GM21515 (cell line): Measurements from ENCODE around the gene ST6GALNAC6.
"Not testable (repeated sequence)": the region's sequence is repeated elsewhere in the genome, so short reads cannot be mapped to it uniquely, and the experiment has no call there.

Experiments used
- ATAC-seq: cut with Tn5 transposase; IDR thresholded peaks from one replicate; pipeline ENCODE4 v1.9.1; 2021; ENCODE audit not compliant: unreplicated experiment

ST6GALNAC6 gene

DNA sequence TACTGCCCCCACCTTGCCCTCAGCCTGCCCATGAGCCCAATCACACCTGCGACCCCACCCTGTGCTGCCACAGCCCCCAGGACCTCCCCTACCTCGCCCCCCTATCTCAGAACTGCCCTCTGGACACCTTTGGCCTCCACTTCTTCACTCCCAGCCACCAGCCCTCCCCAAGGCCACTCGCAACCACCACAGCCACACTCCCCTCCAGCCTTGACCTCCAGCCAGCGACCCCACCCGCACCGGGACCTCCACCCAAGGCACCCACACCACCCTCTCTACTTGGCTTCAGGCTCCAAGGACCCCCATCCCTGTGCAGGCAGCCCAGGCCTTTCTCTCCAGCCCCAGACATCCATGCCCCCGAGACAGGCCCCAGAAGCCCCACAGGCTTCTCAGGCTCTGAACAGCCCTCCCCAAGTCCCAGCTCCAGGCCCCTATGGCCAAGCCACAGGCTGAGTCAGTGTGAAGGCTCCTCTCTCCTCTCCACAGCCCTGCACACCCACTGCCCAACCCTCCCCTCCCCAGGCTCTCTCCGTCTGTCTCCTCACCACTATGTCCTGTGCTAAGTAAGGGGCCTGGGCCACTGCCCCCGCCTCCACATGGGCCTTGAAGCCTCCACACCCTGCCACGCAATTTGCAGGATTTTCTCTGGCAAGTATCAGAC is 24.0 kb downstream of the ST6GALNAC6 start:
- no peak for ATAC-seq

DNA sequence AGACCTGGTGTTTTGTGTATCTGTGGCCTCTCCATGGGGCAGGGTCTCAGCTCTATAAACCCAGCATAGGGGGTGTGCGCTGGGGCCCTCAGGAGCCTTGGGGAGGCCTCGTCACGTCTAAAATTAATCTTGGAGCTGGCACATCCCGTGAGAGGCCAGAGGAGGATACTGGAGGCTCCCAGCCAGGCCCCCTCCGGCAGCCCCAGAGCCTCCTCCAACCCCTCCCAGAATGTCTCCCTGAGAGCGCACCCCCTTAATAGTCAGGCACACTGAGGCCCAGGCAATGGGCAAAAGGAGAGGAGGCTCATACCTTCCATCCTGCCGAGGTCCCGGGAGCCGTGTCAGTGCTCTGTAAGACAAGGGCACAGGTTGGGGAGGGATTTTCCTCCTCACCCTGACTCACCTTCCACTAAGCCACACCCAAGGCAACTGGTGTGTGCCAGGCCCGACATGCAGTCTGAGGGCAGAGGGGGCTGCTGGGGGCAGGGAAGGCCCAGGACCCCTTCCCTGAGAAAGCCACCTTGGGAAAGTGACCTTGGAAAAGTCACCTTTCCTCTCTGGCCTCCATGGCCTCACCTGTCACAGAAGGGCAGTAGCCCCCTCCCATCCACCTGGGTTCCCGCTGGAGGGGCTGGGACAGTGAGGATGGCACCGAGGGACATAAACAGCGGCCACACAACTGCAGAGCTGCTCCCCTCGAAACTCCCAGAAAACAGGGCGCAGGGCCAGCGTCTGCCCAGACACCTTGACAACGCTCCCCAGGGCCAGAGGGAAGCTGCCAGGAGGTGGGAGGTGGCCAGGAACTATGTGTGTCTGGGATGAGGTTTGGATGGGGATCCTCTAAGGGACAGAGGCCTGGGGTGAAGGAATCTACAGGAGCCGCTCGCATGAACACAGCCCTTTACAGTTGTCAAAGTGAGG is 24.8 kb downstream of the ST6GALNAC6 start:
- ATAC-seq = no peak

DNA sequence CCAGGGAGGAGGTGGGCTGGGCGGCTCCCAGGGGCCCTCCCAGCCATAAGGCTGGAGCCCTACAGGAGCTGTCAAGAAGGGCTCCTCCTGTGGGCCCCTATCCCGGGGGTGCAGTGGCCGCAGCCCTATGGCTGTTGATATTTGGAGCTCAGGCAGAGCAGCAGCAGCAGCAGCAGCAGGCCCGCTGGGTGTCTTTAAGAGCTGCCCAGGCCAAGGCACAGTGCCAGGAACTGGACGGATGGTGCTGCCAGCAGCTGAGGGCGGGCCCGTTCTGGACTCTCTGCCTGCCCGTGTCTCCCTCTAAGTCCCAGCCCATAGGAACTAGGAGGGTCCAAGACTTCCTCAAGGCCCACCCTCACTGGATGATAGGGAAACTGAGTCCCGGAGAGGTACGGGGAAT is 25.5 kb downstream of the ST6GALNAC6 start:
- ATAC-seq = no peak

DNA sequence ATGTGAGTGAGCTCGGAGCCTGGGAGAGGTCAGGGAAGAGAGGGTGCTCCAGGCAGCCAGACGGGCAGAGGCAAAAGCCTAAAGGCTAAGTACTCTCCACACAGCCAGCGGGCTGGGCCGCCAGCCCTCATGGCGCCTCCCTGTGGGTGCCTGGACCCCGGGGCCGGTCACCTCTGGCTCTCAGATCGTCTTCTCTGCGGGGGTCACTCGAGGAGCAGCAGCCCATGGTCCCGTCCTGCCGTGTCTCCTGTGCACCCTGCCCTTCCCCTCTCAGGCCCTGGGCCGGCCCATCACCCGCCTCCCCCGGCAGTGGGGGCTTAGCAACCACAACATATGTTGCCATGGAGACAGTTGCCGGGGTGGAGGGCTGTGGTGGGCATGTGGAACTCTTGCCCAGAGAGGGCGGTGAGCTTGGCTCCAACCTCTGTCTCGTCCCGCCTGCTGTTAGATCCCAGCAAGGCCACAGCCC is 26.1 kb downstream of the ST6GALNAC6 start:
- no peak for ATAC-seq

DNA sequence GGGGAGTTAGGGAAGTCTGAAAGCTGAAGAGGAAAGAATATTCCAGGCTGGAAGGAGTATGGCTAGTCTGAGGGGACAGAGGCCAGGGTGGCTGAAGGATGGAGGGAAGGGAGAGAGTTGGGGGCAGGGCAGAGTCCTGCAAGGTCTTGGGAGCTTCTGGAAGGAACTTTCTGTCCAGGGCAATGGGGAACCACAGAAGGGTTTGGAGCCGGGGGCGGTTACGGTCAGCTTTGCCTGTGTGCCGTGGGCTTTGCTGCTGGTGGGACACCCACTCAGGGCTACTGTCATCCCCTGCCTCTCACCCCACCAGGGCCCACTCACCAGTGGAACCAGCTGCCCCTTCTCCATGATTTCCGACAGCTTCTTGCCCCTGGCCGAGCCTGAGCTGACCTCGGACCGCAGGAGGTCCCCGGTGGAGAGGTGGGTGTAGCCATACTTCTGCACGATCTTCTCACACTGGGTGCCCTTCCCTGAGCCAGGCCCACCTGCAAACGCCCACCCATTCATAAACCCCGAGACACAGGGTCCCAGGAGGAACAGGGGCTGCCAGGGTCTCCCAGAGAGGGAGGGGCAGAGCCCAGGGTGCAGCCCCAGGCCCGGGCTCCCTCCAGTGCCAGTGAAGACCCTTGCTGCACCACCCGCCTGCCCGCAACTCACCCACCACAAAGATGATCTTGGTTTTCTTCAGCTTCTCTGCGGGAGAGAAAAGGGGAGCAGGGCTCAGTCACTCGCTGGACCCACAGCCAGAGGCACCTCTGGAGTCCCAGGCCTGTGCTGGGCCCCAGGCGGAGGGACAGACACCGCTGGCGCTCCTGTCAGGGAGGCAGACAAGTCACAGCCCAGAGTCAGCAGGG is 26.8 kb downstream of the ST6GALNAC6 start:
- ATAC-seq = no peak

DNA sequence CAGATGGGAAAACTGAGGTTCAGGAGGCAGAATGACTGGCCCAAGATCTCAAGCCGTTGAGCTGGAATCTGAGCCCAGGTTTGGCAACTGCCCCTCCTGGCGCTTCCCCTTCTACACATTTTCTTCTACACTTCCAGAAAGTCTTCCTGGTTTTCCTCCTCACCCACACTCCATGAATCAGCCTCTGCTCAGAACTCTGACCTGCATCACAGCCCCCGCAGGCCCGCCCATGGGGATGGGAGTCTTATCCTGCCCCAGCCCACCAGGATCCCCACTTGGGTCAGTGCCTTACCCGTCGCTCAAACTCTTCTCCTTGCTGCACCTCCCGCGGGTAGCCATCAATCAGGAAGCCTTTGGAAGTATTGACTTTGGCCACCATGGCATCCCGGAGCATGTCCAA is 27.9 kb downstream of the ST6GALNAC6 start:
- ATAC-seq = no peak

DNA sequence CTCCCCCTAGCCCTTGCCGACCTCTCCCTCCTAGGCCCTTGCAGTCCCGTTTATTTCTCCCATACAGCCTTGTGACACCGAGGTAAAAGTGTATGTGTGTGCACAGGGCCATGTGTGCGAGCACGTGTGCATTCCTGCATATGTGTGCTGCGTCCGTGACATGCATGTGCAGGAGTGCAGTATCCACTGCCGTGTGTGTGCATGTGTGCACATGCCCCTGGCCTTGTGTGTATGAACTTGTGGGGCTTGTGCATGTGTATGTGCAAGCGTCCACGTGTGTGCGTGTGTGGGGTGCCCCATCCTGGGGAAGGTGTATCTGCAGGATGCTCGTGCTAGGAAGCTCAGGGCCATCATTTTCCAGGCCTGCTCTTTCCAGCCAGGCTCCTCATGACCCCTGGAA is 28.5 kb downstream of the ST6GALNAC6 start:
- ATAC-seq = no peak

DNA sequence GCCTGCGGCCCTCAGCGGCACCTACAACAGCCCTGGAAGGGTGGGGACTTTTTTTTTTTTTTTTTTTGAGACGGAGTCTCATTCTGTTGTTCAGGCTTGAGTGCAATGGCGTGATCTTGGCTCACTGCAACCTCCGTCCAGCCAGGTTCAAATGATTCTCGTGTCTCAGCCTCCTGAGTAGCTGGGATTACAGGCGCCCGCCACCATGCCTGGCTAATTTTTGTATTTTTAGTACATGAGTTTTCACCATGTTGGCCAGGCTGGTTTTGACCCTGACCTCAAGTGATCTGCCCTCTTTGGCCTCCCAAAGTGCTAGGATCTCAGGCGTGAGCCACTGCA is 29.3 kb downstream of the ST6GALNAC6 start:
- not testable (repeated sequence) for ATAC-seq

DNA sequence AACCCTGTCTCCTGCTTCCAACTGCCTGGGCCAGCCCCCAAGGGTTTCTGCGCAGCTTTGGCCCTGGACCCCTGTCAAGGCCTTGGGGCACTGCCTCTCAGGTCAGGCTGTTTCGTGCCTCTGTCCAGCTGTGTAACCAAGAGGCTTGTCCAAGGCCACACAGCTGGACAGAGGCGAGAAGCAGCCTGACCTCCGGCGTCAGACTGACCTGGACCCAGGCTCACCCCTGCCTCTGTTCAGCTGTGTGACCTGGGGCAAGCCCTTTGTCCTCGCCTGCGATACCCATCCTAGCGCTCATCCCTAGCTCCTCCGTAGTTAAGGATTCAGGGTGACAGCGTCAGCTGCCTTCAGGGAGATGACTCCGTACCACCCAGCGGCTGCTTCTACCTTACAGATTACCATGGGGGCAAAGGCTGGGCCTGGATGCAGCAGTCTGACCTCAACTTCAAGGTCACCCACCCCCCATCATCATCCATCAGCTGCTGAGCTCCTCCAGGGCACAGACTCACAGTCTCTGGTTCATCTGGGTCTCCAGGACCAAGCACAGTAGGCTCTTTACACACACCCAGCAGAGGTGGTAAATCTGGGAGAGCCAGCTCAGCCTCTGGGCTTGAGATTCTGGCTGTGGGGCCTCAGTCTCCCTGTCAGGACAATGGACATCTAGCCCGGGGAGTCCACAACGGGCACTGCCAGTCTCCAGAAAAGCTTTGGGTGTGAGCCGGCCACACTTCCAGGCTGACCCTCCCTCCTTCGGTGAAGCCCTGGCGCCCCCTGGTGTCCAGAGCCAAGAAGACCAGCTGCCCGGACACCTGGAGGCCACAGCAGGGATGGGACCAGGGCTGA is 29.9 kb downstream of the ST6GALNAC6 start:
- ATAC-seq = no peak

DNA sequence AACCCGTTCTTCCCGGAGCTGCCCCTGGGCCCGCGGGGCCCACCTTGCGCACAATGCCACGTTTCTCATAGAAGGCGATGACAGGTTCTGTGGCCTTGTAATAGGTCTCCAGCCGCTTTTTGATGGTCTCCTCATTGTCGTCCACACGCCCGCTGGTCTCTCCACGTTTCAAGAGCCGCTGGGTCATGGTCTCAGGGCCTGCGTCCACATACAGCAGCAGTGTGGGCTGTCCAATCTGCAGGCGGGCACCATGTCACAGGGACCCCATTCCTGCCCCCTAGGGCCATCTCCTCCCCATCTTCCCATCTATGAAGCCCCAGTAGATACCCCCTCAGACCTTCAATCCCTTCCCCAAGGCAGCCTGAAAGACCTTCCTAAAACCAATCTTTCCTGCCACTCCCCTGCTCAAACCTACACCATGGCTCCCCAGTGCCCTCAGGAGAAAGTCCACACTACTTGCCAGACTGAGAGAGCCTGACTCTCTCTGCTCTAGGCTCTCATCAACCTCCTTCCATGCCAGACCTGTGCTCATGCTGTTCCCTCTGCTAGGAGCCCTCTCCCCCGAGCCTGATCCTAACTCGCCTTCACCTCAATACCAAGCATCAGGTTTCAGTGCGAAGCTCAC is 31.0 kb downstream of the ST6GALNAC6 start:
- no peak for ATAC-seq

DNA sequence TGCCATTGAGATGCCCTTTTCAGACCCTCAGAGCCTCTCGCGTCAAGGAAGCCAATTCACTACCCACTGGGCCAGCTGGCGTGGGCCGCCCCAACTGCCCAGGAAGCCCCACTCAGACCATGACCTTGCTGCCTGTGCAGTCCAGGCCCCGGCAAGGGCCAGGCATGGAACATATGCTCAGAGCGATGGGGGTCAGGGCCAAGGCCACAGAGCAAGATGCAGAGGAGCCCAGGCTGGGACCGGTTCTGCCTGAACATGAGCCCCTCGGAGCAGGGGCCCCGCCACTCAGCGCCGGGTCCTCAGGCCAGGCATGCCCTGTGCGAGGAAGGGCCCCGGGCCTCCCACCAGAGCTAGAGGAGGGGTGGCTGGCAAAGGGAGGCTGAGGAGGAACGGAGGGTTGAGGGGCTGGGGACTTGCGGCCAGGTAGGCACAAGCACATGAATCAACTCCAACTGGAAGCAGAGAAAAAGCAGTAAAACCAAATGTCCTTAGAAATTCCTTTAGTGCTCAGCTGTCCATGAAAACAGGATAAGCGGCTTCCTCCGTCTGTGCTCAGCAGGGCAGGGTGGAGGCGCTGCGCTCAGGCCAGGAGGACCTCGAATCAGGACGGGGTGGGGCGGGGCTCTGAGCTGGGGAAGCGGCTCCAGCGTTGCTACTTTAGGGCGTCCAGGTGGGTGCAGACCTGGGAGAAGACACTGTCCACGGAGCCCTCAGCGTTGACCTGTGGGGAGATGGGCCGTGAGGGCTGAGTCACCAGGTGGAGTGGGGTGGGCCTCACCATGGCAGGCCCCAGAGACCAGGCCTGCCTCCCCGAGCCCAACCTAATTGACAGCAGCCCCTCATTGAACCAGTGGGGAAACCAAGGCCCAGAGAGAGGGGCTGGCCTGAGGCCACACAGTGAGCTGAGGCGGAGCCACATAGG is 31.8 kb downstream of the ST6GALNAC6 start:
- ATAC-seq = no peak

DNA sequence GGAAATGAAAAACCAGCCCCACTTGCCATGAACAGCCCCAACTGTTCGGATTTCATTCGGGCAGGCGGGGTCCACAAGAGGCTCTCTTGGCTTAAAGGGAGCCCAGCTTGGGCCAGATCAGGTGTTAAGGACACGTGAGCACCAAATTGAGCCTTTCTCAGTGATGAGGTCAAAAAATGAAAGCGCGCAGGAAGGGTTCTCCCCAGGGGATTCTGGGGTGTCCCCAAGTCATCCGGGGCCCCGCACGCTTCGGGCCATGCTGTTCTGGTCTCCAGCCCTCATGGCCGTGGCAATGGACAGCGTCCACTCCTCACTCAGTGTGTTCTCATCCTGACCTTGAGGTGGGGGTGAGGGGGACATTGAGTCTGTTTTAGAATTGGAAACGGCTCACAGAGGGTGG is 32.9 kb downstream of the ST6GALNAC6 start:
- no peak for ATAC-seq

DNA sequence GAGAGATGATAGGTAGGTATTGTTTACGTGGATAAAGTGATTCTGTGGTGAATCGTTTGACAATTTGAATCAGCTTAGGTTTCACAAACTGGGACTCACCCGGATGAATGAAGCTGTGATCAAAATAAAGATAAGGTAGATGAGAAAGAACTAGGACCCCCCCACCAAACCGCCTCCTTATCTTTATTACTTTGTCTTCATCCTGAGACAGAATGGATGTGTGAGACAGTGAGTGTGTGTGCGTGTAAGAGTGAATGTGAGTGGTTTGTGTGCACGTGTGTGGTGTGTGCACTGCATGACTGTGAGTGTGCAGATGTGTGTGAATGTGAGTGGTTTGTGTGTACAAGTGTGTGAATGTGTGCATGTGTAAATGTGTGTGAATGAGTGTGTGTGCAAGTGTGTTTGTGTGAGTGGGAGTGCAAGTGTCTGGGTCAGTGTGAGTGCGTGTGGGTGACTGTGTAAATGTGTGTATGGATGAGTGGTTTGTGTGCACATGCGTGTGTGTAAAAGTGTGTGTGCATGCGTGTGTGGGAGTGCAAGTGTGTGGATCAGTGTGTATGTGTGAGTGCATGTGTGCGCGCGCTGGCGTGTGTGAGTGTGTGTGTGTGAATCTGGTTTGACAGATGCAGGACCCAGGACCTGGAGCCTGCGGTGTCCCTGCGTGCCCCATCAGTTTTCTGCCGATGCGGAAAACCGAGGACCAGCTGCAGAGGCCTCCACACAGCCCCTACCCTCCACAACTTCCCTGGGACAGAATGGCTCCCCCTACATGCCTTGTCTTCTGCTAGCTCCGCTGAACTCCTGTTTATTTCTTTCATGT is 33.5 kb downstream of the ST6GALNAC6 start:
- no peak for ATAC-seq

DNA sequence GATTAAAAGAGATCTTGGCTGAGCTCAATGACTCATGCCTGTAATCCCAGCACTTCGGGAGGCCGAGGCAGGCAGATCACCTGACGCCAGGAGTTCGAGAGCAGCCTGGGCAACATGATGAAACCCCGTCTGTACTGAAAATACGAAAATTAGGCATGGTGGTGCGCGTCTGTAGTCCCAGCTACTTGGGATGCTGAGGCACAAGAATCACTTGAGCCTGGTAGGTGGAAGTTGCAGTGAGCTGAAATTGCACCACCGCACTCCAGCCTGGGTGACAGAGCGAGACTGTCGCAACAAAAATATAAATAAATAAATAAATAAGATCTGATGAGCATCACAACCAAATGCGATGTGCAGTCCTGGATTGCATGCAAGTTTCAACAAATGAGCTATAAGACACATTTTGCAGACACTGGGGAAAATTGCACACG is 36.2 kb downstream of the ST6GALNAC6 start:
- no peak for ATAC-seq

DNA sequence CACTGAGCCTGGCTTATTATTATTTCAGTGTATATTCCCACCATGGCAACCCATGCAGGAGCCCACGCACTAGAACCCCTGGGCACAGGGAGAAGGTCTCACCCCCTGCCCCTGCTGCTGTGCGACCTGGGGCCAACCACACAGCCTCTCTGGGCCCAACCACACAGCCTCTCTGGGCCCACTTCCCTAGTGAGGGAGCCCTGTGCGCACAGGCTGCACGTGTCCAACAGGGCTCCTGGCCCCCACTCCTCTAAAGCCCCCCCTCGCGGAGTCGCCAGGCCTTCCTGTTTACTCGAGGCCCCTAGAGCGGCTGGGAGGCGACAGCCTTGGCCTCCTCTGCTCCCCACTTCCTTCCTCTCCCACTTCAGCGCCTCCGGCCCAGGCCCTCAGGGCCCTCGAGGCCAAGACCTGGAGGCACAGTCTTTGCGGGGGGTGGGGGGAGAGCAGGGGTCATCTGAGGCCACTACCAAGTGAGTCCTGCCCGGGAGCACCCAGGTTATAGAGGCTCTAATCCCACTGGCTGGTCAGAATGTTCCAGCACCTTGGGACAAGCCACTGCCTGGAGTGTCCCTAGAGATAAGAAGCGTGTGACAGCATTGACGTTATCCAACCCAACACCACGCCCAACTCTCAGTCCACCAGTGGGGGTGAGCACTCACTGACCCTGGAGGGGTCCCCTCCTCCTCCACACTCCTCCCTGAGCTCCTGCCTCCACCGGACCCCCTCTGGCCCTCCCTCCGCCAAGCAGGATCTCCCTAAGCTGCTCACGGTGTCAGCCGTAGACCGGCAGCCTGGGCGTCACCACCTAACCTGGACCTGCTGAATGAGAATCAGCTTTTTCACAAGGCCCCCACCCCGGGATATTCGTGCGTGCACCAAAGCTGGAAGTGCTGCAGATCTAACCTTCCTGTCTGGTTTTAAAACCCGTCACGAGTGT is 37.1 kb downstream of the ST6GALNAC6 start:
- no peak for ATAC-seq

DNA sequence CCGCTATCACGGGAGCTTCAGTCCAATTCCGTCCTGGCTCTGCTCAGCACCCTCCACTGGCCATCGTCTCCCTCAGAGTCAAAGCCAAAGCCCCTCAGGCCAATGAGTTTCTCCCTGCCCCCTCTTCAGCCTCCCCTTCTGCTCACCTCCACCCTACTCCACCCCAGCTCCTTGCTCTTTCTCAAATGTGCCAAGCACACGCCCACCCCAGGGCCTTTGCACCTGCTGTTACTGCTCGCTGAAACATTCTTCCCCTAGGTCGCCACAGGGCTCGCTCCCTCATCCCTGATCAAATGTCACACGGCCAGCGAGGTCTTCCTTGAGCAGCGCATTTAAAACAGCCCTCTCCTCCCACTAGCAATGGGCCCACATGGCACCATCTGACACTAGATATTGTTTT is 38.6 kb downstream of the ST6GALNAC6 start:
- ATAC-seq = no peak

DNA sequence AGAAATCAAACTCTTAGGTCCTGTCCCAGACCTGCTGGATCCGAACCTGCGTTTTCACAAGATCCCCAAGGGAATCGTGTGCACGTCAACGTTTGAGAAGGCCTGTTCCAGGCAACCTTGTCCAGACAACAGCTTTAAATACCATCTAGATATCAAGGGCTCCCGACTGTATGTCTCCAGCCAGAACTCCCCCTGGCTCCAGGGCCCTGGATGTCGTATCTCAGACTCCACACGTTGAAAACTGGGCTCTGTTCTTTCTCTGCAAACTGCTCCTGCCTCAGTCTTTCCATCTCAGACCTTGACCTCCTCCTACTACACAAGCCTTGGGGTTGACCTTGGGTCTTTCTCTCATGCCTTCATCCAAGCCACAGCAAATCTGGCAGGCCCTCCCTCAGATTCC is 39.1 kb downstream of the ST6GALNAC6 start:
- ATAC-seq = no peak
